NT2/D1 (cell line): ENCODE data around the gene DCLRE1C.

Source experiments
- SUZ12 ChIP-seq: IDR thresholded peaks from 2 replicates; pipeline ENCODE4 v1.6.1; 2011; ENCODE audit not compliant: insufficient read length, insufficient read depth; ENCODE audit errors: extremely low read depth
- ZNF274 ChIP-seq: IDR thresholded peaks from 2 replicates; pipeline ENCODE4 v1.6.1; 2011; ENCODE audit warnings: mild to moderate bottlenecking, low read depth, low read length

DNA sequence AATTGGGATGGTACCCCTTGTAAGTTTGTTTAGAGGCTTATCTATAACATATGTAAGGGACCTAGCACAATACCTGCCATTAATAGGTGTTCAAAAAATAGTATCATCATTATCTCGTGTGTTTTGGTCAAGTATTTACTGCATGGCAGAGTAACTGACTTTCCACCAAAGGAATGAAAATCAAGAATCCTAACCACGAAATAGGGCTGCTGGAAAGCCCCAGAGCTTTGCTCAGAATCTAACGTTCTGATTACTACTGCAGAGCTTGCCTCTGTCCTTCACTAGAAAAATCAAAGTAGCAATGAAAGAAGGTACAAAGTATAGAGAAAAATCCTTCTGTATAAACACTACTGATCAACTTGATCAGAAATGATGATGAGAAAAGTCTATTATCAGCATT, 34.9 kb downstream of the DCLRE1C start:
- TF ChIP-seq SUZ12 (no peak), ZNF274 (no peak)
